ENCODE measurements around the gene CCDC106. TPM values are rescaled to one million over a fixed set of nuclear protein-coding genes. Genes with fewer than 3 reads are reported as not detected.
A peak's percentile ranks its signal among the peaks of the same experiment; 100 is the strongest.

Gene CCDC106
- total RNA-seq, 1 donor from 2014 or later: 11.1 TPM

GRCh38 chr19:55667006-55667381, 19.0 kb downstream of the CCDC106 start:
- Histone ChIP-seq H3K4me1 (no peaks in the 10 kb centered on the region), H3K27me3 (no peaks in the 10 kb centered on the region), H3K9me3 (no peaks in the 10 kb centered on the region), H3K4me3 (no peak overlapping the region), H3K27ac (no peak overlapping the region), H3K36me3 (peaks cover 94% of the 10 kb centered on the region)
- ATAC-seq (no peak), DNase-seq (no peak)
- TF ChIP-seq CTCF (IDR thresholded peaks at IDR 0.05): no peak
- intact Hi-C loops (cut with DNase I): no loop called here

GRCh38 chr19:55667511-55667910, 19.5 kb downstream of the CCDC106 start:
- Histone ChIP-seq H3K36me3 (peaks cover 94% of the 10 kb centered on the region), H3K4me3 (no peak overlapping the region), H3K4me1 (no peaks in the 10 kb centered on the region), H3K9me3 (no peaks in the 10 kb centered on the region), H3K27me3 (no peaks in the 10 kb centered on the region), H3K27ac (no peak overlapping the region)
- ATAC-seq: no peak
- TF ChIP-seq CTCF (IDR thresholded peaks at IDR 0.05): no peak
- intact Hi-C loops (cut with DNase I): no loop called here
- DNase-seq: no peak

GRCh38 chr19:55667958-55668357, 19.9 kb downstream of the CCDC106 start:
- no peak overlapping the region for H3K4me3 ChIP-seq
- intact Hi-C loops (cut with DNase I): no loop called here
- H3K36me3 ChIP-seq: peaks cover 94% of the 10 kb centered on the region
- H3K27me3 ChIP-seq: no peaks in the 10 kb centered on the region
- H3K27ac ChIP-seq: no peak overlapping the region
- TF ChIP-seq CTCF (IDR thresholded peaks at IDR 0.05): no peak
- DNase-seq: no peak
- peak; percentile 33 for ATAC-seq
- no peaks in the 10 kb centered on the region for H3K9me3 ChIP-seq
- no peaks in the 10 kb centered on the region for H3K4me1 ChIP-seq

- H3K9me3 ChIP-seq: no peaks in the 10 kb centered on the region
- H3K36me3 ChIP-seq: peaks cover 93% of the 10 kb centered on the region
- intact Hi-C loops (cut with DNase I): no loop called here
- no peak overlapping the region for H3K4me3 ChIP-seq
- DNase-seq (no peak), ATAC-seq (no peak)
- no peak overlapping the region for H3K27ac ChIP-seq
- no peaks in the 10 kb centered on the region for H3K27me3 ChIP-seq
- no peaks in the 10 kb centered on the region for H3K4me1 ChIP-seq
- TF ChIP-seq CTCF (IDR thresholded peaks at IDR 0.05): no peak
Measured at GRCh38 chr19:55668603-55669348, 20.8 kb downstream of the CCDC106 start.

GRCh38 chr19:55669418-55670279, 21.6 kb downstream of the CCDC106 start:
- Histone ChIP-seq H3K9me3 (no peaks in the 10 kb centered on the region), H3K4me3 (no peak overlapping the region), H3K27me3 (no peaks in the 10 kb centered on the region), H3K36me3 (peaks cover 91% of the 10 kb centered on the region), H3K4me1 (peaks cover 4% of the 10 kb centered on the region), H3K27ac (no peak overlapping the region)
- DNase-seq (no peak), ATAC-seq (no peak)
- no peak for TF ChIP-seq CTCF (IDR thresholded peaks at IDR 0.05)
- intact Hi-C loops (cut with DNase I): no loop called here
